Breast epithelium (tissue), 3 donors: Measurements from ENCODE around the gene ARHGAP44.

Source experiments
- POLR2A ChIP-seq: fragments of 450-650 bp; IDR thresholded peaks from one replicate; pipeline ENCODE4 v1.6.1; 2016; ENCODE audit warnings: antibody characterized with exemption, mild to moderate bottlenecking, moderate library complexity
- POLR2AphosphoS5 ChIP-seq, 3 donors: sonication (generic); formaldehyde crosslinking; IDR thresholded peaks; one replicate each; pipeline ENCODE4 v1.6.1; 2017; ENCODE audit warnings: antibody characterized with exemption in 3 of 3

DNA sequence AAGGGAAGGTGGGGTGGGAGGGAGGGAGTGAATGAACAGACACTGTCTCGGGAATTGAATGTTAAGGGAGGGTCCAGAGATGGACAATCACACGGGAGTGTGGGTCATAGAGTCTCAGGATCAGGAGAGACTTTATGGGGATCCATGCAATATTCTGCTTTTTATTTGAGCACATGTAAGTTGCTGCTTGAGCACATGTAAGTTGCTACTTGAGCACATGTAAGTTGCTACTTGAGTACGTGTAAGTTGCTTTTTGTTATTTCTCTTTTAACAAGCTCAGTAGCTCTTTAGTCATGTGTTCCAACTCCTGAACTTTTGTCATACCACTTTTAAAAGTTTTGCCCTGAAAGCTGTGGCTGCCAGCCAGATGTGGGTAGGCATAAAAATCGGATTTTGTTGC is 110.3 kb downstream of the ARHGAP44 start:
- TF ChIP-seq POLR2A (no peak), POLR2AphosphoS5 (IDR thresholded peaks at IDR 0.05) (no peak)
